PC-9 (cell line): ENCODE measurements around the gene PTPRG.

Source experiments
- EZH2 ChIP-seq: fragments of 200-600 bp; sonication (generic); IDR thresholded peaks from 2 replicates; pipeline ENCODE4 v1.8.0; 2017; ENCODE audit warnings: antibody characterized with exemption, low read depth
- TF ChIP-seq, protein P1 (sequence below): fragments of 200-600 bp; sonication (generic); conservative IDR thresholded peaks from 2 replicates; pipeline ENCODE4 v1.6.1; 2017; ENCODE audit warnings: mixed run types, antibody characterized with exemption, mild to moderate bottlenecking, moderate library complexity

- TF ChIP-seq, protein P1, sequence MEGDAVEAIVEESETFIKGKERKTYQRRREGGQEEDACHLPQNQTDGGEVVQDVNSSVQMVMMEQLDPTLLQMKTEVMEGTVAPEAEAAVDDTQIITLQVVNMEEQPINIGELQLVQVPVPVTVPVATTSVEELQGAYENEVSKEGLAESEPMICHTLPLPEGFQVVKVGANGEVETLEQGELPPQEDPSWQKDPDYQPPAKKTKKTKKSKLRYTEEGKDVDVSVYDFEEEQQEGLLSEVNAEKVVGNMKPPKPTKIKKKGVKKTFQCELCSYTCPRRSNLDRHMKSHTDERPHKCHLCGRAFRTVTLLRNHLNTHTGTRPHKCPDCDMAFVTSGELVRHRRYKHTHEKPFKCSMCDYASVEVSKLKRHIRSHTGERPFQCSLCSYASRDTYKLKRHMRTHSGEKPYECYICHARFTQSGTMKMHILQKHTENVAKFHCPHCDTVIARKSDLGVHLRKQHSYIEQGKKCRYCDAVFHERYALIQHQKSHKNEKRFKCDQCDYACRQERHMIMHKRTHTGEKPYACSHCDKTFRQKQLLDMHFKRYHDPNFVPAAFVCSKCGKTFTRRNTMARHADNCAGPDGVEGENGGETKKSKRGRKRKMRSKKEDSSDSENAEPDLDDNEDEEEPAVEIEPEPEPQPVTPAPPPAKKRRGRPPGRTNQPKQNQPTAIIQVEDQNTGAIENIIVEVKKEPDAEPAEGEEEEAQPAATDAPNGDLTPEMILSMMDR, result no peak
- no peak for TF ChIP-seq EZH2
These were observed 582.6 kb downstream of the PTPRG start for GRCh38 chr3:62143843-62144450.
